Loucy (cell line): ENCODE data around the gene DHDDS.

Experiments used
- H2AFZ ChIP-seq: fragments of 200-600 bp; sonication (generic); 2 replicates; pipeline ENCODE4 v1.6.0; 2016; ENCODE audit warnings: antibody characterized with exemption, mild to moderate bottlenecking, low read length, moderate library complexity
- H3F3A ChIP-seq: fragments of 200-600 bp; 2 replicates; pipeline ENCODE4 v1.6.0; 2016; ENCODE audit warnings: antibody characterized with exemption, low read depth, mild to moderate bottlenecking
- H3K27me3 ChIP-seq: fragments of 200-600 bp; sonication (generic); 2 replicates; pipeline ENCODE4 v1.6.1; 2014; ENCODE audit warnings: low read length, mild to moderate bottlenecking; ENCODE audit not compliant: insufficient read depth, poor library complexity, severe bottlenecking
- H3K36me3 ChIP-seq: fragments of 200-600 bp; sonication (generic); 2 replicates; pipeline ENCODE4 v1.6.1; 2016; ENCODE audit warnings: low read length; ENCODE audit not compliant: insufficient read depth
- H3K4me1 ChIP-seq: fragments of 200-600 bp; sonication (generic); 2 replicates; pipeline ENCODE4 v1.5.1; 2014; ENCODE audit warnings: low read length, mild to moderate bottlenecking; ENCODE audit not compliant: insufficient read depth, poor library complexity, severe bottlenecking
- H3K4me2 ChIP-seq: fragments of 200-600 bp; sonication (generic); 2 replicates; pipeline ENCODE4 v1.6.0; 2014; ENCODE audit warnings: antibody characterized with exemption, low read length, low read depth, mild to moderate bottlenecking; ENCODE audit not compliant: poor library complexity, severe bottlenecking
- H3K4me3 ChIP-seq: fragments of 200-600 bp; sonication (generic); 2 replicates; pipeline ENCODE4 v1.5.1; 2014; ENCODE audit warnings: low read length, mild to moderate bottlenecking, mixed read lengths; ENCODE audit not compliant: poor library complexity, severe bottlenecking
- H3K79me2 ChIP-seq: fragments of 200-600 bp; sonication (generic); 2 replicates; pipeline ENCODE4 v1.6.1; 2014; ENCODE audit warnings: low read length; ENCODE audit not compliant: insufficient read depth
- H3K9ac ChIP-seq: fragments of 200-600 bp; sonication (generic); 2 replicates; pipeline ENCODE4 v1.6.0; 2014; ENCODE audit warnings: mild to moderate bottlenecking, low read depth, low read length, moderate library complexity; ENCODE audit not compliant: poor library complexity, severe bottlenecking
- H3K9me2 ChIP-seq: fragments of 200-600 bp; sonication (generic); replicated peaks from 2 replicates; pipeline ENCODE4 v1.6.1; 2016; ENCODE audit warnings: low read depth, low read length, mixed read lengths
- H3K9me3 ChIP-seq: fragments of 200-600 bp; sonication (generic); 2 replicates; pipeline ENCODE4 v1.6.1; 2014; ENCODE audit warnings: mild to moderate bottlenecking, antibody characterized with exemption, low read length, low read depth; ENCODE audit not compliant: insufficient read depth
- H4K20me1 ChIP-seq: fragments of 200-600 bp; sonication (generic); 2 replicates; pipeline ENCODE4 v1.6.0; 2014; ENCODE audit warnings: antibody characterized with exemption, low read length, mild to moderate bottlenecking; ENCODE audit not compliant: insufficient read depth, poor library complexity, severe bottlenecking
- CTCF ChIP-seq: fragments of 200-600 bp; sonication (generic); conservative IDR thresholded peaks from 2 replicates; pipeline ENCODE4 v1.5.1; 2014; ENCODE audit warnings: mild to moderate bottlenecking, antibody characterized with exemption, low read length
- EZH2phosphoT487 ChIP-seq: fragments of 200-600 bp; IDR thresholded peaks from 2 replicates; pipeline ENCODE4 v1.6.1; 2018; ENCODE audit warnings: antibody characterized with exemption, mild to moderate bottlenecking, moderate library complexity, borderline replicate concordance

DHDDS gene

GRCh38 chr1:26449868-26450267, 17.7 kb downstream of the DHDDS start:
- H2AFZ ChIP-seq = no peak overlapping the region
- no peaks in the 10 kb centered on the region for H3K79me2 ChIP-seq
- no peaks in the 10 kb centered on the region for H4K20me1 ChIP-seq
- H3K4me2 ChIP-seq = no peak overlapping the region
- peaks cover 37% of the 10 kb centered on the region; the same call in 1 of the 2 replicates for H3K36me3 ChIP-seq
- H3K4me1 ChIP-seq = no peaks in the 10 kb centered on the region
- H3F3A ChIP-seq = no peaks in the 10 kb centered on the region
- H3K27me3 ChIP-seq = no peaks in the 10 kb centered on the region
- no peak for TF ChIP-seq CTCF
- no peak for TF ChIP-seq EZH2phosphoT487
- no peaks in the 10 kb centered on the region for H3K9me2 ChIP-seq
- H3K4me3 ChIP-seq = no peak overlapping the region
- H3K9ac ChIP-seq = no peak overlapping the region
- H3K9me3 ChIP-seq = no peaks in the 10 kb centered on the region

DNA sequence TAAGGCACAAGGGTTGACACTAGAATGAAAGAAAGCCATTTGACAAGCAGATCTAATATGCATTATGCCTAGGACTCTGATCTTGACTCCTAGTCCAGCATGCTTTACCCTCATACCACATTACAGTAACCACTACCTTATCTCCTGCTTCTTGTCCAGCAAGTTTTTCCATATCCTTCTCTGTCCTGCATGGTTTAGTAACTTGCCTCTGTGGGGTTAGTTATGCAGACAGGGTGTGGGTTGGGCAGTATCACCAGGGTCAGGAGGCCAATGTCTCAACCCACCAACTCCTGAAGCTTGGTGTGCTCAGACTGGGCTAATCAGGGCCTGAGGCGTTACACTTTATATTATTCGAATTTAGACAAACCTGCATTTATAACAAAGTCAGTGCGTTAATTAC, 18.8 kb downstream of the DHDDS start:
- Histone ChIP-seq H3K4me1 (no peaks in the 10 kb centered on the region), H4K20me1 (no peaks in the 10 kb centered on the region), H3K36me3 (peaks cover 33% of the 10 kb centered on the region; the same call in 1 of the 2 replicates), H3K9ac (no peak overlapping the region), H3K9me2 (no peaks in the 10 kb centered on the region), H3F3A (no peaks in the 10 kb centered on the region), H3K4me2 (no peak overlapping the region), H3K4me3 (no peak overlapping the region), H3K9me3 (no peaks in the 10 kb centered on the region), H3K79me2 (no peaks in the 10 kb centered on the region), H2AFZ (no peak overlapping the region), H3K27me3 (no peaks in the 10 kb centered on the region)
- TF ChIP-seq CTCF (no peak), EZH2phosphoT487 (no peak)

DNA sequence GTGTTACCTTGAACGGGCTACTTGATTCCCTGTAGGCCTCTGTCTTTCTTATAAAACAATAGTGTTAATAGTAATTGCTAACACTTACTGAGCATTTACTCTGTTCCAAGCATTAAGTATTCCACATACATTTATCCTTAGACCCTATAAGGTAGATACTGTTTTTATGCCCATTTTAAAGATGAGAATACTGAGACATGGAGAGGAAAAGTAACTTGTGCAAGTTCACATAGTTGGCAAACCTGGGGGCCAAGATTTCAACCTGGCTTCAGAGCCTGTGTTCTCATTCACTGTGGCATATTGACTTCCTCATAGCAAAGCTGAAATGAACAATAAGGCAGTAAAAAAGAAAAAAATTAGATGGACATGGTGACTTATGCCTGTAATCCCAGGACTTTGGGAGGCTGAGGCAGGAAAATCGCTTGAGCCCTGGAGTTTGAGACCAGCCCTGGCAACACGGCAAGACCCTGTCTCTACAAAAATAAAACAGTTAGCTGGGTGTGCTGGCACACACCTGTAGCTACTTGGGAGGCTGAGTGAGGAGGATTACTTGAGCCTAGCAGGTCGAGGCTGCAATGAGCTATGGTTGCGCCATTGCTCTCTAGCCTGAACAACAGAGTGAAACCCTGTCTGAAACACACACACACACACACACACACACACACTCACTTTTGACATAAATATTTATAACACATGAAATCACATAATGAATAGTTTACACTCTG, 20.5 kb downstream of the DHDDS start:
- H3K4me1 ChIP-seq = no peaks in the 10 kb centered on the region
- TF ChIP-seq EZH2phosphoT487 (no peak), CTCF (no peak)
- H3K9me3 ChIP-seq = no peaks in the 10 kb centered on the region
- no peaks in the 10 kb centered on the region for H3F3A ChIP-seq
- no peak overlapping the region for H3K4me3 ChIP-seq
- H3K4me2 ChIP-seq = no peak overlapping the region
- H3K79me2 ChIP-seq = no peaks in the 10 kb centered on the region
- no peaks in the 10 kb centered on the region for H3K9me2 ChIP-seq
- H3K27me3 ChIP-seq = no peaks in the 10 kb centered on the region
- no peak overlapping the region for H3K9ac ChIP-seq
- peaks cover 26% of the 10 kb centered on the region; the same call in 1 of the 2 replicates for H3K36me3 ChIP-seq
- no peak overlapping the region for H2AFZ ChIP-seq
- no peaks in the 10 kb centered on the region for H4K20me1 ChIP-seq
